HG02571 (cell line): ENCODE measurements around the gene BANP.
"Not testable (repeated sequence)": the region's sequence is repeated elsewhere in the genome, so short reads cannot be mapped to it uniquely, and the experiment has no call there.

Source experiments
- ATAC-seq: cut with Tn5 transposase; IDR thresholded peaks from one replicate; pipeline ENCODE4 v1.9.1; 2021; ENCODE audit warnings: mild to moderate bottlenecking, moderate library complexity; ENCODE audit not compliant: unreplicated experiment

BANP gene

DNA sequence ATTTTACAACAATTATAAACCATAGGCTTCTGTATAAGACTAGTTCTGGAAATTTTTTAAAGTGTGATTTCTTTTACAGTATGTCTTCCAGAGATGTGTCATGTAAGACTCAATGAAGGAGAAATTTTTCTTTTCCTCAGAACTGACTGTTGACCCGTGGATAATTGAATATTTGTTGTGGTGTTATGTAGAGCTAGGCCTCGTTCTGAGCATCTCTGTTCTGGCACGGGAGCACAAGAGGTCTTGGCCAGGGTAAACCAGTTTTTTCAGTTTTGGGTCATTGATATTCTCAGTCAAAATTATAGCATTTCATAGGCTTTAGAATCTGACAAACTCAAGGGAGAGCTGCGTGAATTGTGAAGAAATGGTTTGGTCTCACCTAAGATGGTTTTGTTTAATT lies 39.0 kb downstream of the BANP start:
- ATAC-seq, result not testable (repeated sequence)

- not testable (repeated sequence) for ATAC-seq
Measured at GRCh38 chr16:87992142-87992541, 40.9 kb downstream of the BANP start.

DNA sequence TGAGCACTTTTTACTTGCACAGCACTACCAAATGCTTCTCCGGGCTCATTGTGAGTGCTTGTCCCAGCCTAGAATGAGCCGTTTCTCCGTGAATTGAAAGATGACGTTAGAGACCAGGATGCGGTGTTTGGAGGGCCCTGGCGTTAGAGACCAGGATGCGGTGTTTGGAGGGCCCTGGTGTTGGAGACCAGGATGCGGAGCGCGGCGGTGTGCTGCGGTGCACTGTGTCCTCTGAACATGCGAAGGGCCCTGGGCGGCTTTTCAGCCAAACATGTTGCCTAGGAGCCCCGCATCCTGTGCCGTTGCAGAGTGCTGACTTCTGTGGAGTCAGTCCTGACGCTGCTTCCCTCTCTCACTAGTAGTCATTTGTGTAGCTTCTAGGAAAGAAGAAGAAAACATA lies 42.7 kb downstream of the BANP start:
- no peak for ATAC-seq

DNA sequence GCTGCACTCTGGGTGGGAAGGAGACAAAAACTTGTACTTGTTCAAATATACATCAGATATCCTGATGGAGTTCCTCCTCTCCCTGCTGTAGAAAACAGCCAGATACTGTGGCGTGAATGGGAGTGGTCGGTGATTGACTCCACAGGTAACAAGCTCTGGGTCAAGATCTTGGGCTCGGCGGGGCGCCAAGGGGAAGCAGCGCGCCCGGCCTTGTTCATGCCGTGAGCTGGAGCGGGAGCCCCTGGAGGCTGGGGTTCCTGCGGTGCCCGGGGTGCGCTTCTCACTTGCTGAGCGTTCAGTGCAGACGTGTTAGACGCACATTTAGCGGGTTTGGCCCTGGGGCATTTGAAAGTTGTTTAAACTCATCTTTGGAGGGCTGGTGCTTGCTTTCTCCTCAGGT lies 44.4 kb downstream of the BANP start:
- ATAC-seq, result no peak

DNA sequence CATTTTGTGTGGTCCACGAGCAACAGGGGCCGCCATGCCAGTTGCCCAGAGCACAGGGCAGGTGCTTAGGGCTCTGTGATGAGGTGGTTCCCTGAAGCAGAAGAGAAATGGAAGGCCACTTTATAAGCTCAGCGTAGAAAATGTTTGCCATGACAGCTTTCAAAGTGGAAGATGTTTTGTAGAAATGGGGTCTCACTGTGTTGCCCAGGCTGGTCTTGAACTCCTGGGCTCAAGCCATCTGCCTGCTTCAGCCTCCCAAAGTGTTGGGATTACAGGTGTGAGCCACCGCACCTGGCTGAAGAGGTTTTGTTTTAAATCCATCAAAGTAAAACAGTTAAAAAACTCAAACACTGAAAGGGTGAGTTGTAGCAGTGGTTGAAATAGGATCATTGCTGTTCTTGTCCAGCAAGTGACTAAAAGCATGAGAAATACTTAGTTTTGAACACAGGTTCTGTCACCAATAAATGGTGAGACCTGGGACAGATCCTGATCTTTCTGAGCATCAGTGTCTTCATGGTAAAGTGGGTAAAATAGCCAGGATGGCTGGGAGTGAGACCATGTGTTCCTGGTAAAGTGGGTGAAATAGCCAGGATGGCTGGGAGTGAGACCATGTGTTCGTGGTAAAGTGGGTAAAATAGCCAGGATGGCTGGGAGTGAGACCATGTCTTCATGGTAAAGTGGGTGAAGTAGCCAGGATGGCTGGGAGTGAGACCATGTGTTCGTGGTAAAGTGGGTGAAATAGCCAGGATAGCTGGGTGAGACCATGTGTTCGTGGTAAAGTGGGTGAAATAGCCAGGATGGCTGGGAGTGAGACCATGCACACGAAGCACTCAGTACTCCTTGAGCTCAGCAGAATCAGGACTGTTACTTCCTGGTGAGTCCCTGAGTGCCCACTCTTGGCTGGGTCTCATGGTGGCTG lies 46.0 kb downstream of the BANP start:
- no peak for ATAC-seq

DNA sequence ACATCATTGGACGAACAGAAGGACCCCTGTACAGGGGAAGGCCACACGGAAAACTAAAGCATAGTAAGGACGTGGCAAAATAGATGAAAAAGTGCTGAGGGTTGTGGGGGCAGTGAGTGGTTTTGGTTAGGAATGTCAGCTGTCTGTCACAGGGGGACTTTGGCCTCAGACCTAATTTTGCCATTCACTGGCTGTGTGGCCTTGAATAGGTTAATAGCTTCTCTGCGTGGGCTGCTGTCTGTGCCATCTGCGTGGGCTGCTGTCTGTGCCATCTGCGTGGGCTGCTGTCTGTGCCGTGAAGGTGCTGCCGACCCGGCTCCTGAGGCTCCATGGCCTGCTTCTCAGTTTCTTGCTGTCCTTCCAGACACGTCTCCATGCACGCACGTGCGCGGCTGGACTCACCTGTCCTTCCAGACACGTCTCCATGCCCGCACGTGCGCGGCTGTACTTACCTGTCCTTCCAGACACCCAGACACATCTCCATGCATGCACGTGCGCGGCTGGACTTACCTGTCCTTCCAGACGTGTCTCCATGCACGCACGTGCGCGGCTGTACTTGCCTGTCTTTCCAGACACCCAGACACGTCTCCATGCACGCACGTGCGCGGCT lies 47.1 kb downstream of the BANP start:
- not testable (repeated sequence) for ATAC-seq

DNA sequence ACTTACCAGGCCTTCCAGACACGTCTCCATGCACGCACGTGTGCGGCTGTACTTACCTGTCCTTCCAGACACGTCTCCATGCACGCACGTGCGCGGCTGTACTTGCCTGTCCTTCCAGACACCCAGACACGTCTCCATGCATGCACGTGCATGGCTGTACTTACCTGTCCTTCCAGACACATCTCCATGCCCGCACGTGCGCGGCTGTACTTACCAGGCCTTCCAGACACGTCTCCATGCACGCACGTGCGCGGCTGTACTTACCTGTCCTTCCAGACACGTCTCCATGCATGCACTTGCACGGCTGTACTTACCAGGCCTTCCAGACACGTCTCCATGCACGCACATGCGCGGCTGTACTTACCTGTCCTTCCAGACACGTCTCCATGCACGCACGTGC lies 47.8 kb downstream of the BANP start:
- ATAC-seq, result not testable (repeated sequence)

GRCh38 chr16:88002211-88002610 lies 51.0 kb downstream of the BANP start:
- ATAC-seq, result no peak

- no peak for ATAC-seq
Measured at GRCh38 chr16:88002749-88003148, 51.5 kb downstream of the BANP start.

DNA sequence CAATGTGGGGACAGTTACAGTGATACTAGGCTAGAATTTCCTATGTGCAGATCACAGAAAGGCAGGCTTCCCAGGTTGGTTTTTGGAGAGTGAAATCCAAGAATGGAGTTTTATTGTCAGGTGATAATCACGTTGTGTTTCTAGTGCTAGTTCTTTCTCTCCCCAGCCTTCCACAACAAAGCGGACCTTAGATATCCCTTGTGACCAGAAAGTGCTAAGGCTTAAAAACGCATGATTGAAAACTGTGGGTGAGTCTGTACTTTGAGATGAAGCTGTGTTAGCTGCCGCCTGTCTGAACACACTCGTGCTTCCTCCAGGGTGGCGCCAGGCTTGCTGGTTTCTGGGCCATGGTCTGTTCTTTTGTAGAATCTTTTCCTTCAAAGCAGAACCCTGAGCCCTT lies 52.1 kb downstream of the BANP start:
- no peak for ATAC-seq

DNA sequence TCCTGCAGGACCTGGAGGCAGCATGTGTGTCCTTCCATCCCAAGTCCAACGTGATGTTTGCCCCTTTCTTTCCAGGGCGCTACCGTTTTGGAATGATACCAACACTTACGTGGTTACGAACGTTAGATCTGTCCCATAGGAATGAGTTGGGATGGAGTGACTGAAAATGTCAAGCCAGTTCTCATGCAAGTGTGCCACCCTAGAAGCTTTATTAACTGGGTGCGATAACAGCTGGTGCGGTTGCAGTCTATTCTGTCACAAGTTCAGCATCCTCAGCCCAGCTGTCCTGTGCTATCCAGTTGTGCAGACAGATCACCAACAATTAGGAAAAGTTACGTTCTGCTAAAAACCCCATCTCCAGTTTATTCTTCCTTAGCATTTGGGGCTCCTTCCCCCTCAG lies 52.5 kb downstream of the BANP start:
- ATAC-seq, result no peak

- no peak for ATAC-seq
Measured at GRCh38 chr16:88004391-88004790, 53.2 kb downstream of the BANP start.

- no peak for ATAC-seq
Measured at GRCh38 chr16:88005181-88005581, 53.9 kb downstream of the BANP start.

DNA sequence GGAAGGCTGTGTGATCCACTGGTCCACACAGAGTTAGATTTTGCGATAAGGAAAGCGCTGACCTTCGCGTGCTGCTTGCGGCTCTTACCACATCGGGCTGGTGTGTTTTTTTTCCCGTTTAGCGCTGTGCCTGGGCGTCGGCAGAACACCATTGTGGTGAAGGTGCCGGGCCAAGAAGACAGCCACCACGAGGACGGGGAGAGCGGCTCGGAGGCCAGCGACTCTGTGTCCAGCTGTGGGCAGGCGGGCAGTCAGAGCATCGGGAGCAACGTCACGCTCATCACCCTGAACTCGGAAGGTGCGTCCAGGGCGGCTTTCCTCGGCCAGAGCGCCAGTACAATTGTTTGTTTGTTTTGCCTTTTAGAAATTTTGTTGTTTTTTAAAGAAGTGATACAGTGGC lies 54.7 kb downstream of the BANP start:
- no peak for ATAC-seq

DNA sequence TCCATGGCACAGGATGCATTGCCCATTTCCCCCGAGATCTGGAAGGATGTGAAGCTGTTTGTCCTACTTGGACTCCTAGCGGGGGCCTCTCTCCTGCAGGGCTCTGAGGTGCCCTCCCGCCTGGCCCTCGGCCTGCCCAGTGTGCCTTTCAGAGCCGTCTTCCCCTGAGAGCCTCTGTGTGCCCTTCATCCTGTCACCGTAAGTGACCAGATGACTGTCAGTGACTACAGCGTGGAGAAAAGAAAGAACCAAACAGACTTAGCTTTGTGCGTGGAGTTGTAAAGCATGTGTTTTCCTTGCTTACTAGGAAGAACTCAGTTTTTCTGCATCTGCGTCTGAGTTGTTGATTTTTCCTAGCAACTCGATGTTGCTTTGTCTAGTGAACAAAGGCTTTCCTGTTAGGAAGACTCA lies 56.1 kb downstream of the BANP start:
- no peak for ATAC-seq

DNA sequence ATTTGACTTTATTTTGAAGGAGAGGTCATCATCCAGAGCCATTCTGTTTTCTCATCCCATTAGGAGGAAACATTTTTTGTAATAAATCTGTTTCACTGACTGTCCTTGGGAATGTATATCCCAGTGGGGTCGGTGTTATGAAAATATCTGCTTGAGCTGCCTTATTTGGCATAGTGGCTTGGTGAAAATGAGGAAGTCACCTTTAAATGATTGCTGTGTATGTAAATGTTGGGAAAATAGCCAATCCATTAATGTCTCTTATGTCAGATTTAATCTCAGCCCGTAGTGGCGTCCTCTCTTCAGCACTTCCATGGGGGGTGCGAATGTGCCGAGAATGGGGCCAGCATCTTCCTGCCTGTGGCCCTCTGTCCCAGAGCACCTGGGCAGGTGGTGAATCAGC lies 57.6 kb downstream of the BANP start:
- ATAC-seq, result no peak

GRCh38 chr16:88009563-88010342 lies 58.5 kb downstream of the BANP start:
- ATAC-seq, result no peak

DNA sequence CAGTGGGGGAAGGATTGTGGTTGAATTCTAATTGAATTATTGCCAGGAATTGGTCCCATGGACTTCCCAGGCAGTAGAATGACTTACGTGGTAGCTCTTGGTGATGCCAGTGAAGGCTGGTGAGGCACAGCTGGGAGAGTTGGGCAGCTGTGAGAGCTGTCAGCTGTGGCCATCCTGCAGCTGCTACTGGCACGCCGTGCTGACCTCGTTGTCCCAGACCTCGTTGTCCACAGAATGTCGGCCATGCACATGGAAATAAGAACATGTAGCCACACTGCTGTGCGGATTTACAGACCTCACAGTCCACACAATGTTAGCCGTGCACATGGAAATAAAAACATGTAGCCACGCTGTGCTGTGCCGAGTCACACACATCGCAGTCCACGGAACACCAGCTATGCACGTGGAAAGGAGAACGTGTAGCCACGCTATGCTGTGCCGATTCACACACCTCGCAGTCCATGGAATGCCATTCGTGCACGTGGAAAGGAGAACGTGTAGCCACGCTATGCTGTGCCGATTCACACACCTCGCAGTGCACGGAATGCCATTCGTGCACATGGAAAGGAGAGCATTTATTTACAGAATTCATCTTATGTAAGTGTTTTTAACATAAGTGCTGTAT lies 59.2 kb downstream of the BANP start:
- ATAC-seq, result no peak

GRCh38 chr16:88010968-88011483 lies 59.8 kb downstream of the BANP start:
- ATAC-seq, result no peak

GRCh38 chr16:88012360-88012759 lies 61.1 kb downstream of the BANP start:
- no peak for ATAC-seq

- ATAC-seq, result no peak
Measured at GRCh38 chr16:88013091-88013609, 61.9 kb downstream of the BANP start.
